NCI-H1694 (cell line): Measurements from ENCODE around the gene ASTN2.

Experiments
- DNase-seq: peaks from one replicate; lab custom pipeline; 2025; lab: John Stamatoyannopoulos, UW

ASTN2 gene

GRCh38 chr9:117296453-117296852 is 118.4 kb downstream of the ASTN2 start:
- no peak for DNase-seq

DNA sequence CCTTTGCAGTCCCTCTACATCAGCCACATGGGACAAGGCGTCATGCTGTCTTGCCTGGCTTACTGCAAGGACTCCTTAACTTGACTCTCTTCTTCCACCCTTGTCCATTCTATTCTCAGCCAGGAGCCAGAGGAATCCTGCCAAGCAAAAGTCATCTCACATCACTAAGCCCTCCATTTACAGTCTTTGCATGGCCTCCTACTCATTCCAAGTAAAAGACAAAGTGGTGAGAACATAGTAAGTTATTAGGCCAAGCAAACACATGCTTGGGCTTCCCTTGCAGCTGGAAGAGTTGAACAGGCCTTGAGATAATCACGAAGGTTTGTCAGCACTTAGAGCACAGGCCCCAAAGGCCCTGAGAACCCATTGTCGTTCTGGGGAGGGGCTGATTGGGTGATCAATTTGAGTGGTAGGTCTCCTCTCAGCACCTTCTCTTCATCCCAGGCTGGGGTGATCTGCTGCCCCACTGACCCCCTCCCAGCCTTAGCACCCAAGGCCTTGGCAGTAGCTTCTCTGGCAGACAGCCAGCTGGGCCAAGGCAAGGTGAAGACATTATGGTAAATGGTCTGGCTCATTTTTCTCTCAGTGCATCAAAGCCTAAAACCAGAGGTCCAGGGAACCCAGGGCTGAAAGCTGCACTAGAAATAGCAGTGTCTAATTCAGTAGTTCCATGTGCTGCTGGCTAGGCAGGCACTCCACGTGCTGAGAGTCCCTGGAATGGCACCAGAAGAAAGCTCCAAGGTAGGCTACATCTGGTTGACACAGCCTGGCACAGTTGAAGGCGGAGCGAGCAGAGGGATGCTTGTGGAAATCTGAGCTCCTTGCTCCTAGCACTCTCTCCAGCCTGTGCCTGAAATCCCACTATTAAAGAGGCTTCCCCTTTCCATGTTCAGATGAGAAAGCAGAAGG is 121.4 kb downstream of the ASTN2 start:
- no peak for DNase-seq

GRCh38 chr9:117290856-117291622 is 123.8 kb downstream of the ASTN2 start:
- no peak for DNase-seq

- DNase-seq = no peak
Measured at GRCh38 chr9:117290306-117290840, 124.5 kb downstream of the ASTN2 start.

GRCh38 chr9:117286245-117286644 is 128.6 kb downstream of the ASTN2 start:
- no peak for DNase-seq

- no peak for DNase-seq
Measured at GRCh38 chr9:117284414-117284813, 130.4 kb downstream of the ASTN2 start.

GRCh38 chr9:117282541-117282940 is 132.3 kb downstream of the ASTN2 start:
- DNase-seq = no peak

DNA sequence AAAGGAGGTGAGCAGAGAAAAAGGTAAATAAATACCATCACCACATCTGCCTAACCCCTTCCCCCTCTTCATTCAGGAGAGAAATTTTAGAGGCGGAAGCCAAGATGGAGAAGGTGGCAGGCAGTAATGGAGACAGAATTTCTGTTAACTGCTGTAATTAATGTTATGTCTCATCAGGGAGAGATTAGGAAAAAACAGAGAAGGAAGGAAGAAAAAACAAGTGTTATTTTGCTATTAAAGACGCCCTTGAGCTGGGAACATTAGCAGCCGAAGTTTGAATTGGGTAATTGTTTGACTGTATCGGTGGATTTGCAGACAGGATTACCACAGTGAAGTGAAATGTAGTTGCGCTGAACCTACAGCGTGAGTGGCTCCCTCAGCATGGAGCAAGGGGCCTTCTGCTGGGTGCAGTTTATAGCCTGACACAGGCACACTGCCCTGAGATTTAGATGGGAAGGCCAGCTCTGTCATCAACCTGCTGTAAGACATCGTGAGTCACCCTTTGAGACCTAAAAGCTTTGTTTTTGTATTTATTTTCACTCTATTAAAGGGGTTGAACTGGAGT is 136.3 kb downstream of the ASTN2 start:
- no peak for DNase-seq

GRCh38 chr9:117278020-117278419 is 136.8 kb downstream of the ASTN2 start:
- peak; percentile 53 for DNase-seq

DNA sequence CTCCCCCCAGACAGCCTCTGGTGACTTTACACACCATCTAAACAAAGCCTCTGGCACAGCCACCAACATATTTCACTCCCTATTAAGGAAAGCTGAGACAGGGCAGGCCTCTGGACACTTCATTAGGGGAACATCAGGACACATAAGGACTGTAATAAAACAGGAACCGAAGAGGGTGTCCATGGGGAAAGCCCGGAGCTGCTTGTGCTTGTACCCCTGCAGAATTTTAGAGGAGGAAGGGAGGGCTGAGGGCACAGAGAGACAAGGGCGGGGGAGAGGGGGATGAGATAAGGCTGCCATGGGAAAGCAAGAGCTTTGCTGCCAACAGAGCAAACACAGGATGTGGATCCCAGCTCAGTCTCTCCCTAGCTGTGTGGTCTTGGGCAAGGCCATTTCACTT is 138.4 kb downstream of the ASTN2 start:
- DNase-seq = no peak

- peak; percentile 10 for DNase-seq
Measured at GRCh38 chr9:117273612-117274011, 141.2 kb downstream of the ASTN2 start.

DNA sequence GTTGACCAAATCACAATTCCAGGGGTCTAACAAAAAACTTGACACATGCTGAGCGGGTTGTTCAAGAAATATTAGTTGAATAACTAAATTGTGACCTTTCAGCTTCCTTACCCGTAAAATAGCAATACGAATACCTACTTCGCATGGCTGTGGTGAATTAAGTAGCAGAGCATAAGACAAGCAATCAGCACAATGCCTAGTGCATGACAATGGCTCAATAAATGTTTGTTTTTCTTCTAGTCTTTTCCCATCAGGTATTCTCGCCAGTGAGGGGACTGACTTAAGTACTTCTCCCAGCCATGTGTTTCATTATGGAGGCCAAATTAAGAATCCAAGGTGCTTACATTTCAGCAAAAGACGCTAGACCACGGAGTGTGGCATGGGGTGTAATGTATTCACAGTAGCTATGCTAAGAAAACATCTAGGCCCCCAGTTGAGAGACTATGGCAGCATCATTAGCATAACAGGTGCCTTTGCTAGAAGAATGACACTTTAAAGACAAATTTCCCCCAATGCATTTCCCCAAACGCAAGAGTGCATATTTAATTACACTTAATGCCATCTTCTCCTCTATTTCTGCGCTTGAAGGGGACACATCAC is 145.9 kb downstream of the ASTN2 start:
- no peak for DNase-seq

DNA sequence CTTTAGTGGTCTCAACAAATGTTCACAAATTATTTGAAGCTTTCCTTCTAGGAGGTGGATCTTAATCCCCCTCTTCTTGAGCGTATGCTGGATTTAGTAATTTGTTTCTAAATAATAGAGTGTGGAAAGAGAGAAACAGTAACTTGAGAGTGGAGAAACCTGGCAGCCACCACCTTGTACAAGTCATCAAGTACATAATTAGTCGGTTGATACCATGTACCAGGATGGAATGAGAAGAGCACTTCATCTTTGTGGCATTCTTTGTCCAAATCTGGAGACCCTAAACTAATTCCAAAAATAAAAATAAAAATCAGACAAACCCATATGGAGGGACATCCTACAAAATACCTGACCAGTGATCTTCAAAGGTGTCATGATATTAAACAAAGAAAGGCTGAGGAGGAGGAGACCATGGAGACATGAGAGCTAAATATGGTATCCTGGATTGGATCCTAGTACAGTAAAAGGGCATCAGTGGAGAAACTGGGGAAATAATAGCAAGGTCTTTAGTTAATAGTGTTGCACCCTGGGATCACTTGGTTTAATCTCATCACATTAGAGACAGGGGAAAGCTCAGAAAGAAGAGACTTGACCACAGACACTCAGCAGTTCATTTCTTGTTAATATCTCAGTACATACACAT is 147.9 kb downstream of the ASTN2 start:
- DNase-seq = no peak

DNA sequence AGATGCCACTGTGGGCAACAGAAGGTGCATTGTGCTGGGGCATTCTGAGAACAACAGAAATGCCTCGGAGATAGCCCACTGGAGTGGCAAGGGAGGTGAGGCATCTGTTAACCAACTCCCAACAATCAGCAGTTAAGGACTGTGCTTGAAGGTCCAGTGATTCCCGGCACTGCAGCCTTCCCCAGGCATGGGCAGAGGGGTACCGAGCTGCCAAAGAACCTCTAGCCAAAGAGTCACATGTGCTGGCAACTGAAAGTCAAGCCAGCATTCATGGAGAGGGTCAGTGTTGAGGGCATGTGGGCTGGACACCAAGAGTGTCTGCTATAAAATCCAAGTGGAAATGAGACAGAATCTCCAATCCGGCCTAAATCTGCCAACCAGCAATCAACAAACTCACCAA is 149.6 kb downstream of the ASTN2 start:
- DNase-seq = no peak

GRCh38 chr9:117258184-117258866 is 156.5 kb downstream of the ASTN2 start:
- no peak for DNase-seq

GRCh38 chr9:117253261-117253660 is 161.6 kb downstream of the ASTN2 start:
- no peak for DNase-seq

GRCh38 chr9:117250610-117251215 is 164.1 kb downstream of the ASTN2 start:
- no peak for DNase-seq

DNA sequence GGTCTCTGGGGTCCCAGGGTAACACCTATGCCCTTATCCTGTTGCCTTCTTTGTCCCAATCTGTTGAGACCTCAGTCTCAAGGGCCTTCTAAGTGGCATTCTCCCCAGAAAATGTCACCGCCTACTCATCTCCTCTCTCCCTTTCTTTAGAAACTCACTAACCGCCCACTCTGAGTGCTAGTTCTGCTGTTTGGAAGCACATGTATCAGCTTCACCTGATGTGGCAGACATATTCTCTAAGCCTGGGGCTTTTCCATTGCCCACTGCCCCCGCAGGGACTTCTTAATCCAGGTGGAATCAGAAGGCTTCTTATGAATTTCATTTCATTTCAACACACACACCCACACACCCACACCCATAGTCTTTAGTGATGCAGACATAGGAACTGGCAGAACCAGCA is 165.1 kb downstream of the ASTN2 start:
- no peak for DNase-seq

GRCh38 chr9:117247266-117247665 is 167.6 kb downstream of the ASTN2 start:
- DNase-seq = peak; percentile 17

DNA sequence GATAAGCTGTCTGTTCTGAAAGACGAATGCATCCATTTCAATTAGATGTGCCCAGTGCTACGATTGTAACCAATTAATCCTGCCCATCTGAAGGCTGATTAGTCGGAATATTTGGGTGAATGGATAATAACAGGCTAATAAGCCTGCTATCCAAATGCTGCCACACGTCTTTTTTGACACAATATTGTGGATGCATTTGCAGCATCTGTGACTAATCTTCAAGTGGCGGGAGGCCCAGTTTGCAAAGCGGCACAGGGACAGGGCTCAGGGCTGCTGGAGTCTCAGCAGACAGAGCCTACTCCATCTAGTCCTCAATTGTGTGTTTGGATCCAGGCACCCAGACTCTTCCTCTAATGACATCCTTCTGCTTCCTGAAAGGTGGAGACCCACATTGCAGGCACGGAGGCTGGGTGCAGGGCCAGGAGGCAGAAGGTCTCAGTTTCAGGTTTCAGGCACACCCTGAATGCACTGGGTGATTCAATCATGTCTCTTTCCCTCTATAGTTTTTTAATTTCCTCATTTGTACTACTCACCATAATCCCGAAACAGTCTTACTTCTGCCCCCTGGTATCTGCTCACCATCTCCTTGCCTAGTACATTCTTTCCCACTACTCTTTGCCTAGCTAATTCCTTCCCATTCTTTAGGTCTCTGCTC is 169.6 kb downstream of the ASTN2 start:
- no peak for DNase-seq
